IPS DF 4.7 (cell line): Measurements from ENCODE around the gene TEX29.

Experiments
- DNase-seq: peaks from one replicate; pipeline ENCODE4 v3.0.0-alpha.2; 2013; ENCODE audit warnings: low spot score; ENCODE audit errors: extremely low read depth

The TEX29 gene

GRCh38 chr13:111322001-111322915 lies 1.8 kb downstream of the TEX29 start:
- no peak for DNase-seq

- no peak for DNase-seq
These were observed 2.5 kb downstream of the TEX29 start for GRCh38 chr13:111322916-111323331.

GRCh38 chr13:111323549-111323948 lies 3.1 kb downstream of the TEX29 start:
- no peak for DNase-seq

- no peak for DNase-seq
These were observed 3.7 kb downstream of the TEX29 start for GRCh38 chr13:111323950-111324651.

GRCh38 chr13:111324736-111325135 lies 4.3 kb downstream of the TEX29 start:
- DNase-seq: no peak

GRCh38 chr13:111325146-111325890 lies 4.9 kb downstream of the TEX29 start:
- no peak for DNase-seq

GRCh38 chr13:111325941-111326620 lies 5.6 kb downstream of the TEX29 start:
- DNase-seq: no peak

- no peak for DNase-seq
These were observed 6.2 kb downstream of the TEX29 start for GRCh38 chr13:111326621-111326965.

GRCh38 chr13:111326981-111327642 lies 6.7 kb downstream of the TEX29 start:
- DNase-seq: no peak

- DNase-seq: no peak
These were observed 7.5 kb downstream of the TEX29 start for GRCh38 chr13:111327730-111328573.

GRCh38 chr13:111328574-111329410 lies 8.3 kb downstream of the TEX29 start:
- no peak for DNase-seq

GRCh38 chr13:111329641-111330040 lies 9.2 kb downstream of the TEX29 start:
- DNase-seq: no peak

- DNase-seq: no peak
These were observed 9.7 kb downstream of the TEX29 start for GRCh38 chr13:111330066-111330610.

- DNase-seq: no peak
These were observed 14.9 kb downstream of the TEX29 start for GRCh38 chr13:111335298-111335697.

GRCh38 chr13:111336666-111337065 lies 16.2 kb downstream of the TEX29 start:
- no peak for DNase-seq

GRCh38 chr13:111337206-111337605 lies 16.8 kb downstream of the TEX29 start:
- DNase-seq: no peak

- DNase-seq: no peak
These were observed 17.3 kb downstream of the TEX29 start for GRCh38 chr13:111337741-111338140.

GRCh38 chr13:111338841-111339240 lies 18.4 kb downstream of the TEX29 start:
- DNase-seq: no peak
